Suprapubic skin (tissue), 4 donors: ENCODE results near the gene RAB3IP. TPM values are rescaled to one million over a fixed set of nuclear protein-coding genes. Genes with fewer than 3 reads are reported as not detected.
"Not testable (repeated sequence)": the region's sequence is repeated elsewhere in the genome, so short reads cannot be mapped to it uniquely, and the experiment has no call there.

Experiments
- DNase-seq, 2 donors: peaks; one replicate each; pipeline ENCODE4 v3.0.0-alpha.2; 2019; ENCODE audit warnings: low spot score in 2 of 2
- H3K27ac ChIP-seq: fragments of 200-600 bp; sonication (generic); one replicate; pipeline ENCODE4 v1.5.1; 2019
- H3K27me3 ChIP-seq: fragments of 200-600 bp; sonication (generic); one replicate; pipeline ENCODE4 v1.5.1; 2019
- H3K36me3 ChIP-seq: fragments of 200-600 bp; sonication (generic); one replicate; pipeline ENCODE4 v1.5.1; 2019
- H3K4me1 ChIP-seq: fragments of 200-600 bp; sonication (generic); one replicate; pipeline ENCODE4 v1.5.1; 2019
- H3K4me3 ChIP-seq: fragments of 200-600 bp; sonication (generic); one replicate; pipeline ENCODE4 v1.5.1; 2019; ENCODE audit warnings: mild to moderate bottlenecking
- H3K9me3 ChIP-seq: fragments of 200-600 bp; sonication (generic); one replicate; pipeline ENCODE4 v1.5.1; 2019
- CTCF ChIP-seq, 2 donors: fragments of 200-600 bp in 1 of 2; fragments of 450-650 bp in 1 of 2; sonication (generic) in 1 of 2; IDR thresholded peaks; one replicate each; pipeline ENCODE4 v1.5.1; 2016 to 2019; ENCODE audit warnings: antibody characterized with exemption in 2 of 2, mild to moderate bottlenecking in 1 of 2, moderate library complexity in 1 of 2
- EP300 ChIP-seq: sonication (generic); formaldehyde crosslinking; IDR thresholded peaks from one replicate; pipeline ENCODE4 v1.6.1; 2017; ENCODE audit warnings: antibody characterized with exemption
- POLR2A ChIP-seq, 2 donors: fragments of 450-650 bp; IDR thresholded peaks; one replicate each; pipeline ENCODE4 v1.6.1; 2017; ENCODE audit warnings: antibody characterized with exemption in 2 of 2, mild to moderate bottlenecking in 2 of 2, moderate library complexity in 2 of 2
- POLR2AphosphoS5 ChIP-seq, 3 donors: sonication (generic); formaldehyde crosslinking; IDR thresholded peaks; one replicate each; pipeline ENCODE4 v1.6.1; 2017; ENCODE audit warnings: antibody characterized with exemption in 3 of 3
- WGBS: methylation state at CpG from one replicate; pipeline ENCODE4 v1.1.5; 2018; 5-methylcytosine and 5-hydroxymethylcytosine counted together
- total RNA-seq, 4 donors: library from RNA; depleted of rRNA; stranded (reverse); fragments of >200 nt; gene quantifications; one replicate each; pipeline ENCODE4 v1.1.0, GENCODE V29; 2016

RAB3IP gene
- total RNA-seq, 4 donors from 2014 or later: 15.0 to 27.8 (median 21.9) TPM

GRCh38 chr12:69783365-69783764 lies 44.7 kb downstream of the RAB3IP start:
- TF ChIP-seq EP300 (no peak), POLR2AphosphoS5 (IDR thresholded peaks at IDR 0.05) (no peak), CTCF (IDR thresholded peaks at IDR 0.05) (no peak), POLR2A (IDR thresholded peaks at IDR 0.05) (no peak)
- 53% methylated on average over 6 of the region's 6 CpGs for WGBS
- no peak overlapping the region for H3K4me3 ChIP-seq
- H3K27me3 ChIP-seq: no peaks in the 10 kb centered on the region
- peaks cover 5% of the 10 kb centered on the region for H3K36me3 ChIP-seq
- H3K9me3 ChIP-seq: no peaks in the 10 kb centered on the region
- no peak overlapping the region for H3K27ac ChIP-seq
- H3K4me1 ChIP-seq: no peaks in the 10 kb centered on the region
- no peak for DNase-seq

GRCh38 chr12:69789351-69789750 lies 50.7 kb downstream of the RAB3IP start:
- TF ChIP-seq EP300 (no peak), POLR2AphosphoS5 (IDR thresholded peaks at IDR 0.05) (no peak), POLR2A (IDR thresholded peaks at IDR 0.05) (no peak), CTCF (IDR thresholded peaks at IDR 0.05) (no peak)
- peaks cover 26% of the 10 kb centered on the region for H3K9me3 ChIP-seq
- no peak for DNase-seq
- no peaks in the 10 kb centered on the region for H3K27me3 ChIP-seq
- H3K4me3 ChIP-seq: no peak overlapping the region
- H3K36me3 ChIP-seq: peaks cover 5% of the 10 kb centered on the region
- no peak overlapping the region for H3K27ac ChIP-seq
- H3K4me1 ChIP-seq: no peaks in the 10 kb centered on the region

- Histone ChIP-seq H3K4me3 (no peak overlapping the region), H3K36me3 (peaks cover 13% of the 10 kb centered on the region), H3K9me3 (peaks cover 26% of the 10 kb centered on the region), H3K27ac (no peak overlapping the region), H3K4me1 (no peaks in the 10 kb centered on the region), H3K27me3 (no peaks in the 10 kb centered on the region)
- DNase-seq: no peak
- TF ChIP-seq CTCF (IDR thresholded peaks at IDR 0.05) (no peak), POLR2A (IDR thresholded peaks at IDR 0.05) (no peak), EP300 (no peak), POLR2AphosphoS5 (IDR thresholded peaks at IDR 0.05) (no peak)
- WGBS: 97% methylated on average over 2 of the region's 2 CpGs
Measured at GRCh38 chr12:69792533-69792932, 53.9 kb downstream of the RAB3IP start.

GRCh38 chr12:69807101-69807897 lies 68.6 kb downstream of the RAB3IP start:
- WGBS: 91% methylated on average over 23 of the region's 62 CpGs
- not testable (repeated sequence) for H3K27me3 ChIP-seq, H3K36me3 ChIP-seq, DNase-seq, H3K9me3 ChIP-seq, H3K4me1 ChIP-seq, H3K4me3 ChIP-seq, H3K27ac ChIP-seq

- DNase-seq: no peak
- no peaks in the 10 kb centered on the region for H3K4me1 ChIP-seq
- H3K4me3 ChIP-seq: no peak overlapping the region
- WGBS: 70% methylated on average over 4 of the region's 4 CpGs
- peaks cover 7% of the 10 kb centered on the region for H3K9me3 ChIP-seq
- TF ChIP-seq CTCF (IDR thresholded peaks at IDR 0.05) (no peak), POLR2A (IDR thresholded peaks at IDR 0.05) (no peak), POLR2AphosphoS5 (IDR thresholded peaks at IDR 0.05) (no peak), EP300 (no peak)
- peaks cover 8% of the 10 kb centered on the region for H3K36me3 ChIP-seq
- H3K27ac ChIP-seq: no peak overlapping the region
- H3K27me3 ChIP-seq: no peaks in the 10 kb centered on the region
Measured at GRCh38 chr12:69810870-69811498, 72.3 kb downstream of the RAB3IP start.
